ENCODE data around the gene MOCS1.
A peak's percentile ranks its signal among the peaks of the same experiment; 100 is the strongest.

MOCS1 gene

GRCh38 chr6:39898625-39899024, 35.6 kb downstream of the MOCS1 start:
- no peaks in the 10 kb centered on the region for H3K27me3 ChIP-seq
- H3K36me3 ChIP-seq = peaks cover 56 to 79% (median 72%) of the 10 kb centered on the region in 3 donors
- intact Hi-C loops (cut with DNase I; ENCODE audit: low total_unique reads) = no loop called here
- H3K27ac ChIP-seq = no peak overlapping the region
- DNase-seq = no peak
- H3K4me3 ChIP-seq = no peak overlapping the region
- H3K9me3 ChIP-seq = no peaks in the 10 kb centered on the region
- H3K4me1 ChIP-seq = peaks cover 0 to under 1% (median under 1%) of the 10 kb centered on the region in 4 donors
- no peak for TF ChIP-seq CTCF (IDR thresholded peaks at IDR 0.05)

GRCh38 chr6:39897698-39898097, 36.6 kb downstream of the MOCS1 start:
- H3K4me3 ChIP-seq = no peak overlapping the region
- intact Hi-C loops (cut with DNase I; ENCODE audit: low total_unique reads) = no loop called here
- H3K4me1 ChIP-seq = peaks cover 0 to 10% (median 8%) of the 10 kb centered on the region in 4 donors
- H3K27me3 ChIP-seq = no peaks in the 10 kb centered on the region
- DNase-seq = no peak
- no peaks in the 10 kb centered on the region for H3K9me3 ChIP-seq
- H3K27ac ChIP-seq = no peak overlapping the region
- TF ChIP-seq CTCF (IDR thresholded peaks at IDR 0.05) = no peak
- peaks cover 56 to 70% (median 64%) of the 10 kb centered on the region in 3 donors for H3K36me3 ChIP-seq

GRCh38 chr6:39896701-39897100, 37.6 kb downstream of the MOCS1 start:
- intact Hi-C loops (cut with DNase I; ENCODE audit: low total_unique reads) = no loop called here
- no peak for TF ChIP-seq CTCF (IDR thresholded peaks at IDR 0.05)
- H3K4me3 ChIP-seq = no peak overlapping the region
- peak in 1 of 2 donors; percentile 54 for DNase-seq
- H3K4me1 ChIP-seq = peaks cover 0 to 18% (median 10%) of the 10 kb centered on the region in 4 donors
- peaks cover 52 to 60% (median 55%) of the 10 kb centered on the region in 3 donors for H3K36me3 ChIP-seq
- no peaks in the 10 kb centered on the region for H3K27me3 ChIP-seq
- H3K9me3 ChIP-seq = no peaks in the 10 kb centered on the region
- no peak overlapping the region for H3K27ac ChIP-seq

GRCh38 chr6:39893286-39893685, 41.0 kb downstream of the MOCS1 start:
- H3K4me3 ChIP-seq = no peak overlapping the region
- peak in 1 of 2 donors; percentile 73 for DNase-seq
- intact Hi-C loops (cut with DNase I; ENCODE audit: low total_unique reads) = no loop called here
- H3K9me3 ChIP-seq = no peaks in the 10 kb centered on the region
- peaks cover 0 to 49% (median 20%) of the 10 kb centered on the region in 4 donors for H3K4me1 ChIP-seq
- no peaks in the 10 kb centered on the region for H3K27me3 ChIP-seq
- peaks cover 20 to 29% (median 21%) of the 10 kb centered on the region in 3 donors for H3K36me3 ChIP-seq
- peak overlapping the region; percentile 20 to 39 for H3K27ac ChIP-seq
- no peak for TF ChIP-seq CTCF (IDR thresholded peaks at IDR 0.05)

- Histone ChIP-seq H3K9me3 (no peaks in the 10 kb centered on the region), H3K4me1 (peaks cover 0 to 56% (median 26%) of the 10 kb centered on the region in 4 donors), H3K27ac (peak overlapping the region; percentile 58 to 69), H3K4me3 (no peak overlapping the region), H3K36me3 (peaks cover 13 to 24% (median 14%) of the 10 kb centered on the region in 3 donors), H3K27me3 (no peaks in the 10 kb centered on the region)
- peak; percentile 73 to 84 for TF ChIP-seq CTCF (IDR thresholded peaks at IDR 0.05)
- intact Hi-C loops (cut with DNase I; ENCODE audit: low total_unique reads) = no loop called here
- DNase-seq = peak; percentile 70 to 88
These were observed 41.7 kb downstream of the MOCS1 start for GRCh38 chr6:39892490-39893129.

All from tibial artery (tissue), 4 donors.